HepG2 (cell line): ENCODE measurements around the gene ATXN7L2. TPM values are rescaled to one million over a fixed set of nuclear protein-coding genes. Genes with fewer than 3 reads are reported as not detected.

Experiments
- ATAC-seq: fragments of 200-7000 bp; cut with Tn5 transposase; 3 replicates; pipeline ENCODE4 v1.9.1; 2020; ENCODE audit warnings: mild to moderate bottlenecking, moderate library complexity
- BruUV-seq: library from RNA; stranded (reverse); fragments of 400-500 nt; replicated peaks from 2 replicates; lab custom pipeline; 2021; lab: Mats Ljungman, UMichigan
- CTCF ChIA-PET: fragments of 300-600 bp; formaldehyde crosslinking; extraction: SDS; loops from one replicate; lab custom pipeline; 2021; ENCODE audit warnings: low total read pairs, inconsistent platforms, low intra/inter-chr PET ratio; lab: Yijun Ruan, JAX
- POLR2A ChIA-PET: fragments of 350-600 bp; sonication (Branson Sonifier 250); formaldehyde crosslinking; loops from one replicate; lab custom pipeline; 2020; ENCODE audit warnings: antibody characterized with exemption, inconsistent platforms; lab: Yijun Ruan, JAX
- DNase-seq: peaks from one replicate; pipeline ENCODE4 v3.0.0-alpha.2; 2015; ENCODE audit warnings: low spot score
- FAIRE-seq: peaks from 3 replicates; lab custom pipeline; 2011; peaks lifted over from hg19 to GRCh38; lab: Jason Lieb, UNC
- H2AFZ ChIP-seq: one replicate; pipeline ENCODE4 v1.6.1; 2011; ENCODE audit warnings: low read length, inconsistent platforms
- H3K27ac ChIP-seq: fragments of 300-600 bp; 3 replicates; pipeline ENCODE4 v1.8.0; 2011; ENCODE audit warnings: mixed run types, mild to moderate bottlenecking, mixed read lengths, low read length, inconsistent platforms; ENCODE audit not compliant: insufficient read depth; ENCODE audit errors: extremely low read length
- H3K27me3 ChIP-seq, 2 experiments: fragments of 200-600 bp in 1 of 2; 2 replicates in 1 of 2; 3 replicates in 1 of 2; pipeline versions ENCODE4 v1.6.0 to v1.8.0; 2011; ENCODE audit warnings: low read length in 2 of 2, mild to moderate bottlenecking in 2 of 2, moderate library complexity in 2 of 2, inconsistent platforms in 1 of 2; ENCODE audit not compliant: insufficient read depth in 2 of 2, control insufficient read depth in 1 of 2
- H3K36me3 ChIP-seq, 2 experiments: fragments of 200-600 bp in 1 of 2; replicated peaks in 1 of 2; 2 replicates in 1 of 2; 3 replicates in 1 of 2; pipeline versions ENCODE4 v1.5.1 to v1.8.0; 2011; ENCODE audit warnings: low read length in 2 of 2, inconsistent platforms in 1 of 2; ENCODE audit not compliant: insufficient read depth in 2 of 2, control insufficient read depth in 1 of 2
- H3K4me1 ChIP-seq: 2 replicates; pipeline ENCODE4 v1.5.1; 2012; ENCODE audit warnings: low read length, inconsistent platforms; ENCODE audit not compliant: insufficient read depth
- H3K4me2 ChIP-seq: 2 replicates; pipeline ENCODE4 v1.6.0; 2011; ENCODE audit warnings: low read depth, low read length, inconsistent platforms
- H3K4me3 ChIP-seq, 3 experiments: fragments of 200-600 bp in 1 of 3; sonication (generic), shearing (Covaris generic) in 1 of 3; replicated peaks in 1 of 3; 2 replicates each; pipeline ENCODE4 v1.5.1; 2011 to 2016; ENCODE audit warnings: low read length in 3 of 3, inconsistent platforms in 2 of 3, low read depth in 2 of 3, mild to moderate bottlenecking in 2 of 3, control low read depth in 1 of 3, mixed read lengths in 1 of 3; ENCODE audit not compliant: insufficient read depth in 1 of 3
- H3K79me2 ChIP-seq: one replicate; pipeline ENCODE4 v1.6.1; 2011; ENCODE audit warnings: low read length, inconsistent platforms; ENCODE audit not compliant: insufficient read depth
- H3K9ac ChIP-seq: 2 replicates; pipeline ENCODE4 v1.6.0; 2011; ENCODE audit warnings: mild to moderate bottlenecking, low read depth, low read length, inconsistent platforms; ENCODE audit not compliant: insufficient read depth
- H3K9me3 ChIP-seq: 2 replicates; pipeline ENCODE4 v1.5.1; 2012; ENCODE audit warnings: mild to moderate bottlenecking, low read length
- H4K20me1 ChIP-seq: 2 replicates; pipeline ENCODE4 v1.6.0; 2011; ENCODE audit warnings: inconsistent platforms, mild to moderate bottlenecking, low read length, moderate library complexity; ENCODE audit not compliant: insufficient read depth
- GFI1 ChIP-seq: sonication (generic); formaldehyde crosslinking; IDR thresholded peaks from 2 replicates; pipeline ENCODE4 v1.5.0; 2020; ENCODE audit warnings: missing genetic modification reagents, mild to moderate bottlenecking, borderline replicate concordance
- HNF4A ChIP-seq: sonication (generic); formaldehyde crosslinking; IDR thresholded peaks from 2 replicates; pipeline ENCODE4 v1.4.0; 2020; ENCODE audit warnings: missing genetic modification reagents
- RARA ChIP-seq: IDR thresholded peaks from 2 replicates; pipeline ENCODE4 v1.6.1; 2016; ENCODE audit warnings: missing genetic modification reagents, missing compliant biosample characterization
- SOX13 ChIP-seq, 3 experiments: fragments of 450-650 bp in 1 of 3; sonication (generic) in 1 of 3; formaldehyde crosslinking in 1 of 3; IDR thresholded peaks in 2 of 3; conservative IDR thresholded peaks in 1 of 3; 2 replicates each; pipeline versions ENCODE4 v1.5.0 to v1.6.1; 2016 to 2020; ENCODE audit warnings: antibody characterized with exemption in 1 of 3, mild to moderate bottlenecking in 1 of 3, missing compliant biosample characterization in 1 of 3, missing genetic modification reagents in 1 of 3, moderate library complexity in 1 of 3
- SOX6 ChIP-seq, 2 experiments: fragments of 450-650 bp in 1 of 2; sonication (generic) in 1 of 2; formaldehyde crosslinking in 1 of 2; IDR thresholded peaks; 2 replicates each; pipeline versions ENCODE4 v1.4.0 to v1.6.1; 2017 to 2020; ENCODE audit warnings: antibody characterized with exemption in 1 of 2, mild to moderate bottlenecking in 1 of 2, missing genetic modification reagents in 1 of 2
- TCF7 ChIP-seq: sonication (generic); IDR thresholded peaks from 2 replicates; pipeline ENCODE4 v1.6.1; 2016; ENCODE audit warnings: antibody characterized with exemption, low read depth
- TEAD3 ChIP-seq: optimal IDR thresholded peaks from 2 replicates; pipeline ENCODE3; 2016; ENCODE audit warnings: borderline replicate concordance
- ZBTB7B ChIP-seq: sonication (generic); formaldehyde crosslinking; IDR thresholded peaks from 2 replicates; pipeline ENCODE4 v1.4.0; 2020; ENCODE audit warnings: missing genetic modification reagents
- ZFAT ChIP-seq: sonication (generic); formaldehyde crosslinking; conservative IDR thresholded peaks from 2 replicates; pipeline ENCODE4 v1.8.1; 2023; ENCODE audit warnings: missing genetic modification reagents, inconsistent platforms
- ZFYVE20 ChIP-seq: sonication (generic); formaldehyde crosslinking; IDR thresholded peaks from 2 replicates; pipeline ENCODE4 v1.8.0; 2023; ENCODE audit warnings: low read depth, mild to moderate bottlenecking, moderate library complexity, missing genetic modification reagents, borderline replicate concordance
- ZNF644 ChIP-seq: IDR thresholded peaks from 2 replicates; pipeline ENCODE4 v1.6.1; 2016; ENCODE audit warnings: low read depth
- WGBS: methylation state at CpG from one replicate; pipeline ENCODE4 v1.1.6; 2017; ENCODE audit warnings: low lambda C conversion rate; 5-methylcytosine and 5-hydroxymethylcytosine counted together
- in situ Hi-C: cut with HindIII; loops from 2 replicates; pipeline ENCODE4 v1.10.0; 2017; ENCODE audit warnings: low pct_unique_long_range_greater_than_20kb; ENCODE audit not compliant: extremely low pct_ligation_motif_present
- intact Hi-C: fragments of 100-400 bp; cut with micrococcal nuclease; formaldehyde crosslinking; loops from one replicate; pipeline ENCODE4 v1.10.0; 2022; ENCODE audit not compliant: unreplicated experiment
- polyA plus RNA-seq, 8 experiments: library from polyadenylated mRNA; depleted of rRNA in 3 of 8; stranded (reverse) in 7 of 8; unstranded in 1 of 8; fragments of >200 nt; fragmentation: Illumina TruSeq in 4 of 8; extraction: Trizol in 4 of 8; gene quantifications; 2 replicates each; pipeline versions ENCODE4 v1.2.1 to v1.2.3, GENCODE V29; 2011 to 2016; ENCODE audit warnings: low read depth in 4 of 8, missing spikeins in 1 of 8, mixed read lengths in 1 of 8; ENCODE audit not compliant: insufficient read depth in 1 of 8
- total RNA-seq, 5 experiments: library from RNA; depleted of rRNA; stranded (reverse); fragments of >200 nt; fragmentation: Illumina TruSeq; extraction: Trizol; gene quantifications; 2 replicates each; pipeline ENCODE4 v1.2.3, GENCODE V29; 2016; ENCODE audit warnings: low read depth in 1 of 5
- TF ChIP-seq, protein P1 (sequence below): sonication (generic); formaldehyde crosslinking; IDR thresholded peaks from 2 replicates; pipeline ENCODE4 v1.4.0; 2020; ENCODE audit warnings: missing genetic modification reagents, mild to moderate bottlenecking, borderline replicate concordance

The ATXN7L2 gene
- total and polyA plus RNA-seq, 2 of the 13 experiments (the other 11 are each of a cell fraction or from before 2014, with no cell fraction given) = 2.7 to 2.8 TPM

DNA sequence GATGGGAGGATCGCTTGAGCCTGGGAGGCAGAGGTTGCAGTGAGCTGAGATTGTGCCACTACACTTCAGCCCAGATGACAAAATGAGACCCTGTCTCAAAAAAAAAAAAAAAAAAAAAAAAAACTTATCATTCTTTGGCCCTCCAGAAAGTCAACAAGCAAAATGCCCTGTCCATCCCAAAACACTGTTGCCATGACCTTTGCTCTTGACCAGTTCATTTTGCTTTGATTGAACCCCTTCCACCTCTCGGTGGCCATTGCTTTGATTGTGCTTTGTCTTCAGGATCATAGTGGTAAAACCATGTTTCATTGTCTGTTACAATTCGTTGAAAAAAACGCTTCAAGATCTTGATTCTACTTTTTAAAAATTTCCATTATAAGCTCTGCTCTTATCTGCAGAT is 25.9 kb upstream of the ATXN7L2 start:
- Histone ChIP-seq H2AFZ (no peak overlapping the region), H3K9me3 (peaks cover 9% of the 10 kb centered on the region; the same call in 1 of the 2 replicates), H4K20me1 (no peaks in the 10 kb centered on the region), H3K79me2 (no peaks in the 10 kb centered on the region), H3K9ac (no peak overlapping the region), H3K36me3 (no peaks in the 10 kb centered on the region), H3K27ac (no peak overlapping the region), H3K4me3 (no peak overlapping the region), H3K4me2 (peak overlapping the region; percentile 60), H3K27me3 (peaks cover 0 to 6% of the 10 kb centered on the region in 2 experiments; a peak in 1 of 5 replicates), H3K4me1 (peaks cover 14% of the 10 kb centered on the region)
- in situ Hi-C loops (no loop called here), intact Hi-C loops (no loop called here)
- 0% methylated on average over 4 of the region's 4 CpGs for WGBS
- POLR2A ChIA-PET = interaction anchor here (1.0 kb wide), 1 partner anchor 32 kb away, joined by 5 read pairs; the partner anchor contains the start of gene PSMA5
- CTCF ChIA-PET = no interaction called here
- DNase-seq (peak; percentile 23), ATAC-seq (no peak; the same call in 2 of the 3 replicates), FAIRE-seq (no peak)
- no TSS peak for BruUV-seq
- TF ChIP-seq ZNF644 (CRISPR knock-in tag) (peak; percentile 59; the same call in 1 of the 2 replicates), GFI1 (CRISPR knock-in tag) (0 out of 2 replicates have a peak, but pooled peaks have one; percentile 48), ZFAT (CRISPR knock-in tag) (no peak), RARA (CRISPR knock-in tag) (peak; percentile 24; the same call in 1 of the 2 replicates), TEAD3 (peak; percentile 27), HNF4A (CRISPR knock-in tag) (peak; percentile 35; the same call in 1 of the 2 replicates), ZFYVE20 (CRISPR knock-in tag) (no peak), ZBTB7B (CRISPR knock-in tag) (no peak), SOX6 (IDR thresholded peaks at IDR 0.05) (no peak), SOX6 (CRISPR knock-in tag; IDR thresholded peaks at IDR 0.05) (peak; percentile 59), TCF7 (0 out of 2 replicates have a peak, but pooled peaks have one; percentile 9), SOX13 (IDR thresholded peaks at IDR 0.05) (no peak), SOX13 (CRISPR knock-in tag; conservative IDR thresholded peaks at IDR 0.05 in 1 of 2, IDR thresholded peaks at IDR 0.05 in 1 of 2) (peak in 1 of 2 experiments; percentile 77; a peak in 2 of 4 replicates)
- TF ChIP-seq, protein P1, sequence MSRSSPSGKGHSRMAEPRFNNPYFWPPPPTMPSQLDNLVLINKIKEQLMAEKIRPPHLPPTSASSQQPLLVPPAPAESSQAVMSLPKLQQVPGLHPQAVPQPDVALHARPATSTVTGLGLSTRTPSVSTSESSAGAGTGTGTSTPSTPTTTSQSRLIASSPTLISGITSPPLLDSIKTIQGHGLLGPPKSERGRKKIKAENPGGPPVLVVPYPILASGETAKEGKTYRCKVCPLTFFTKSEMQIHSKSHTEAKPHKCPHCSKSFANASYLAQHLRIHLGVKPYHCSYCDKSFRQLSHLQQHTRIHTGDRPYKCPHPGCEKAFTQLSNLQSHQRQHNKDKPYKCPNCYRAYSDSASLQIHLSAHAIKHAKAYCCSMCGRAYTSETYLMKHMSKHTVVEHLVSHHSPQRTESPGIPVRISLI (CRISPR knock-in tag) = peak; percentile 67; the same call in 1 of the 2 replicates
